HepG2 (cell line): Measurements from ENCODE around the gene FGGY. TPM values are rescaled to one million over a fixed set of nuclear protein-coding genes. Genes with fewer than 3 reads are reported as not detected.

Source experiments
- ADNP ChIP-seq: sonication (generic); formaldehyde crosslinking; IDR thresholded peaks from 2 replicates; pipeline ENCODE4 v1.4.0; 2020; ENCODE audit warnings: missing genetic modification reagents
- ASH2L ChIP-seq: fragments of 300-600, 200-600 bp; sonication (generic); IDR thresholded peaks from 2 replicates; pipeline ENCODE4 v1.7.0; 2017; ENCODE audit warnings: low read depth, mild to moderate bottlenecking, moderate library complexity, mixed read lengths, low read length; ENCODE audit not compliant: insufficient read length
- ATF7 ChIP-seq, 2 experiments: fragments of 450-650 bp in 1 of 2; sonication (generic) in 1 of 2; formaldehyde crosslinking in 1 of 2; IDR thresholded peaks; 2 replicates each; pipeline versions ENCODE4 v1.4.0 to v1.6.1; 2016 to 2020; ENCODE audit warnings: antibody characterized with exemption in 1 of 2, mild to moderate bottlenecking in 1 of 2, missing genetic modification reagents in 1 of 2
- BCL3 ChIP-seq: sonication (generic); formaldehyde crosslinking; IDR thresholded peaks from 2 replicates; pipeline ENCODE4 v1.5.1; 2020; ENCODE audit warnings: mild to moderate bottlenecking, missing genetic modification reagents, moderate library complexity
- CSRNP2 ChIP-seq: sonication (generic); formaldehyde crosslinking; conservative IDR thresholded peaks from 2 replicates; pipeline ENCODE4 v1.8.0; 2022; ENCODE audit warnings: low read depth, missing genetic modification reagents
- DPF2 ChIP-seq: sonication (generic); formaldehyde crosslinking; IDR thresholded peaks from 2 replicates; pipeline ENCODE4 v1.4.0; 2020; ENCODE audit warnings: mild to moderate bottlenecking, low read depth, missing genetic modification reagents, borderline replicate concordance
- FOXA1 ChIP-seq, 2 experiments: fragments of 450-650 bp in 1 of 2; sonication (generic) in 1 of 2; formaldehyde crosslinking in 1 of 2; IDR thresholded peaks; 2 replicates each; pipeline versions ENCODE4 v1.4.0 to v1.6.1; 2016 to 2020; ENCODE audit warnings: missing genetic modification reagents in 1 of 2
- GLMP ChIP-seq: sonication (generic); formaldehyde crosslinking; IDR thresholded peaks from 2 replicates; pipeline ENCODE4 v1.9.0; 2021; ENCODE audit warnings: missing genetic modification reagents, mild to moderate bottlenecking, borderline replicate concordance
- GTF2F1 ChIP-seq: fragments of 150-350 bp; IDR thresholded peaks from 2 replicates; pipeline ENCODE4 v1.6.1; 2014; ENCODE audit warnings: low read length
- HNRNPH1 ChIP-seq: fragments of 200-400 bp; formaldehyde crosslinking; optimal IDR thresholded peaks from 2 replicates; pipeline ENCODE3; 2017; ENCODE audit warnings: mild to moderate bottlenecking, low read depth, low read length
- ISL2 ChIP-seq: sonication (generic); formaldehyde crosslinking; IDR thresholded peaks from 2 replicates; pipeline ENCODE4 v1.5.0; 2020; ENCODE audit warnings: missing genetic modification reagents
- NCOR1 ChIP-seq: fragments of 200-600 bp; sonication (generic); IDR thresholded peaks from 2 replicates; pipeline ENCODE4 v1.7.0; 2017; ENCODE audit warnings: antibody characterized with exemption, low read length, borderline replicate concordance
- PCBP2 ChIP-seq: fragments of 200-400 bp; formaldehyde crosslinking; optimal IDR thresholded peaks from 2 replicates; pipeline ENCODE3; 2018; ENCODE audit warnings: low read length, low read depth; ENCODE audit not compliant: poor library complexity, severe bottlenecking
- RORA ChIP-seq: sonication (generic); formaldehyde crosslinking; IDR thresholded peaks from 2 replicates; pipeline ENCODE4 v1.5.0; 2020; ENCODE audit warnings: mild to moderate bottlenecking, missing genetic modification reagents, moderate library complexity
- TBX2 ChIP-seq: sonication (generic); formaldehyde crosslinking; IDR thresholded peaks from 2 replicates; pipeline ENCODE4 v1.5.0; 2020; ENCODE audit warnings: missing genetic modification reagents, mild to moderate bottlenecking, borderline replicate concordance
- TCF7L2 ChIP-seq: IDR thresholded peaks from 2 replicates; pipeline ENCODE4 v1.6.1; 2011; ENCODE audit warnings: mild to moderate bottlenecking, low read depth, low read length, moderate library complexity
- TFAP4 ChIP-seq: sonication (generic); IDR thresholded peaks from 2 replicates; pipeline ENCODE4 v1.6.1; 2016; ENCODE audit warnings: low read depth, borderline replicate concordance
- ZBTB42 ChIP-seq: sonication (generic); formaldehyde crosslinking; IDR thresholded peaks from 2 replicates; pipeline ENCODE4 v1.5.0; 2020; ENCODE audit warnings: mild to moderate bottlenecking, missing genetic modification reagents
- ZKSCAN5 ChIP-seq: sonication (generic); formaldehyde crosslinking; IDR thresholded peaks from 2 replicates; pipeline ENCODE4 v1.5.1; 2020; ENCODE audit warnings: mild to moderate bottlenecking, missing genetic modification reagents
- ZNF343 ChIP-seq: sonication (generic); formaldehyde crosslinking; IDR thresholded peaks from 2 replicates; pipeline ENCODE4 v1.4.0; 2020; ENCODE audit warnings: mild to moderate bottlenecking, missing genetic modification reagents
- ZNF414 ChIP-seq: sonication (generic); formaldehyde crosslinking; IDR thresholded peaks from 2 replicates; pipeline ENCODE4 v1.5.0; 2020; ENCODE audit warnings: missing genetic modification reagents
- ZNF558 ChIP-seq: sonication (generic); formaldehyde crosslinking; IDR thresholded peaks from 2 replicates; pipeline ENCODE4 v1.9.0; 2022; ENCODE audit warnings: mild to moderate bottlenecking, missing genetic modification reagents, borderline replicate concordance
- ZNF724P ChIP-seq: sonication (generic); formaldehyde crosslinking; IDR thresholded peaks from 2 replicates; pipeline ENCODE4 v1.8.0; 2022; ENCODE audit warnings: missing genetic modification reagents, borderline replicate concordance
- ZNF781 ChIP-seq: sonication (generic); formaldehyde crosslinking; IDR thresholded peaks from 2 replicates; pipeline ENCODE4 v1.5.1; 2020; ENCODE audit warnings: borderline replicate concordance, mild to moderate bottlenecking, missing genetic modification reagents; ENCODE audit errors: not compliant biosample characterization
- ZSCAN30 ChIP-seq: sonication (generic); formaldehyde crosslinking; IDR thresholded peaks from 2 replicates; pipeline ENCODE4 v1.5.0; 2020; ENCODE audit warnings: mild to moderate bottlenecking, missing genetic modification reagents
- polyA plus RNA-seq, 8 experiments: library from polyadenylated mRNA; depleted of rRNA in 3 of 8; stranded (reverse) in 7 of 8; unstranded in 1 of 8; fragments of >200 nt; fragmentation: Illumina TruSeq in 4 of 8; extraction: Trizol in 4 of 8; gene quantifications; 2 replicates each; pipeline versions ENCODE4 v1.2.1 to v1.2.3, GENCODE V29; 2011 to 2016; ENCODE audit warnings: low read depth in 4 of 8, missing spikeins in 1 of 8, mixed read lengths in 1 of 8; ENCODE audit not compliant: insufficient read depth in 1 of 8
- total RNA-seq, 5 experiments: library from RNA; depleted of rRNA; stranded (reverse); fragments of >200 nt; fragmentation: Illumina TruSeq; extraction: Trizol; gene quantifications; 2 replicates each; pipeline ENCODE4 v1.2.3, GENCODE V29; 2016; ENCODE audit warnings: low read depth in 1 of 5

The FGGY gene
- total and polyA plus RNA-seq, 2 of the 13 experiments (the other 11 are each of a cell fraction or from before 2014, with no cell fraction given), result 15.7 to 27.5 TPM

GRCh38 chr1:59522925-59523505 is 226.1 kb downstream of the FGGY start (continued):
- no peak for TF ChIP-seq ZNF343 (CRISPR knock-in tag)
- no peak for TF ChIP-seq ZKSCAN5 (CRISPR knock-in tag)
- TF ChIP-seq CSRNP2 (CRISPR knock-in tag), result no peak
- TF ChIP-seq NCOR1, result peak; percentile 76; the same call in 1 of the 2 replicates
- TF ChIP-seq ASH2L, result peak; percentile 44
- no peak for TF ChIP-seq BCL3 (CRISPR knock-in tag)
- TF ChIP-seq ZNF558 (CRISPR knock-in tag), result no peak
- 0 out of 2 replicates have a peak, but pooled peaks have one; percentile 38 for TF ChIP-seq ZNF724P (CRISPR knock-in tag)
- no peak for TF ChIP-seq ZSCAN30
- TF ChIP-seq TBX2 (CRISPR knock-in tag), result peak; percentile 81; the same call in 1 of the 2 replicates
- no peak; the same call in 1 of the 2 replicates for TF ChIP-seq DPF2 (CRISPR knock-in tag)
- no peak for TF ChIP-seq ZNF414 (CRISPR knock-in tag)
- no peak for TF ChIP-seq HNRNPH1
- TF ChIP-seq TCF7L2, result no peak
- TF ChIP-seq ATF7 (IDR thresholded peaks at IDR 0.05), result no peak
- no peak for TF ChIP-seq ATF7 (CRISPR knock-in tag; IDR thresholded peaks at IDR 0.05)
- no peak for TF ChIP-seq PCBP2
- no peak; the same call in none of the 2 replicates for TF ChIP-seq ISL2
- no peak for TF ChIP-seq ZBTB42 (CRISPR knock-in tag)
- TF ChIP-seq ZNF781 (CRISPR knock-in tag), result no peak
- TF ChIP-seq ADNP (CRISPR knock-in tag), result no peak
- no peak for TF ChIP-seq GTF2F1
- peak; percentile 95 for TF ChIP-seq TFAP4
- no peak for TF ChIP-seq FOXA1 (IDR thresholded peaks at IDR 0.05)
- peak; percentile 85 for TF ChIP-seq FOXA1 (CRISPR knock-in tag; IDR thresholded peaks at IDR 0.05)
- TF ChIP-seq GLMP (CRISPR knock-in tag), result no peak
- TF ChIP-seq RORA (CRISPR knock-in tag), result no peak
